ENCODE data around the gene HSPB1.

HSPB1 gene

DNA sequence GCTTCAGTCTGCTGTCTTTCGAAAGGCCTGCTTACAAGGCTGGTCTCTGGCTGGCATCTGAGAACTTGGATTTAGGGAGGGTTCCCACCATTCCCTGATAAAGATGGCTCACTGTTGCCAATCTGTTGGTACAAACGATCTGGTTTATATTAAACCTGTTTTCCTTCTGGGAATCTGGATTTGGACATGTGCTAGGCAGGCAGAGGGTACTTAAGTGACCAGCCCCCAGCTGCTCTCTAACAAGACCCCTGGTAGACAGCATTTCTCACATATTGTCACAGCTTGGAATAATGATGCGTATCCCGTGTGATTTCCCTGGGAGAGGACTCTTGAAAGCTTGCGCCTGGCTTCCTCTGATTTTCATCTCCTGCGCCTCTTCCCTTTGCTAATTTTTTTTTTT is 34.7 kb downstream of the HSPB1 start:
- no peak for DNase-seq

GRCh38 chr7:76338298-76339084 is 36.0 kb downstream of the HSPB1 start:
- DNase-seq = no peak

DNA sequence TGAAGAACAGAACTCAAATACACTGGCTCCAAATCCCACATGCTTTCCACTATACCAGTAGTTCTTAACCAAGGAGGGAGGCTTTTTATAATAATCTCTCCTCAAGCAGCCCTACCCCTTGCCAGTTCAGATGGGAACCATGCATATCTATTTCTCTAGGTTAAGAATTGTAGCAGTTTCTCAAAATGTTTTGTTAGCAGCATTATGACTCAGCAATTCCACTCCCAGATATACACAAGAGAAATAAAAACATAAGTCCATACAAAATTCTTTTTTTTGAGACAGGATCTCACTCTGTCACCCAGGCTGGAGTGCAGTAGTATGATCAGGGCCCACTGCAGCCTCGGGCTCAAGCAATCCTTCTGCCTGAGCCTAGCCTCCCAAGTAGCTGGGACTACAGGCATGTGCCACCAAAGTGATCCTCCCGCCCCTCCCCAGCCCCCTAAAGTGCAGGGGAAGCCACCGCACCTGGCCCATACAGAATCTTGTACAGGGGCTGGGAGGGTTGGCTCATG is 38.2 kb downstream of the HSPB1 start:
- no peak for DNase-seq

GRCh38 chr7:76342222-76342621 is 39.7 kb downstream of the HSPB1 start:
- no peak for DNase-seq

DNA sequence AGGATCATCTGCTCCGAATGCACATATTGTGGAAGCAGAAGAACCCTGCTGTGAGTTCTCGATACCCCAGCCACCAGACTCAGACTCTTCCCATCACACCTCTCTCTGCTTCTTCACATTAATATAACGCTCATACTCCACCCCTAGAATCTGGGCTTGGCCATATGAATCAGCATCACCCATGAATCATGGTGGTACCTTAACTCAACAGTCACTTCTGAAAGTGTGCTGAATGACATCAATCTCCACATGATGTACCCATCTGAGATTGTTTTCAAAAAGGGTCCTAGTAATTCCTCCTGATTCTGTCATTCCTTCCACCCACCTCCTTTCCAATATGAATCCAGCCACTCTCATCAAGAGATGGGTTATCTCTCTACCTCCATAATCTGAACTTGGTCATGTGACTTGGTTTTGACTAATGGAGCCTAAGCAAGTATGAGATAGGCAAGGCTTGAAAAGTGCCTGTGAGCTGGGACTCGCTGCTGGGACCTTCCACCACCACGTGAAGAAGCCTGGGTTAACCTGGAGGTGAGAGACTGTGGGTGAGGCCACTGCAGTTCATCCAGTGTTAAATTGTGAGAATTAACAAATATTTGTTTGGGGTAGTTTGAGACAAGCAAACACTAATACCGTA is 40.9 kb downstream of the HSPB1 start:
- no peak for DNase-seq

- no peak for DNase-seq
Measured at GRCh38 chr7:76343931-76344321, 41.5 kb downstream of the HSPB1 start.

DNA sequence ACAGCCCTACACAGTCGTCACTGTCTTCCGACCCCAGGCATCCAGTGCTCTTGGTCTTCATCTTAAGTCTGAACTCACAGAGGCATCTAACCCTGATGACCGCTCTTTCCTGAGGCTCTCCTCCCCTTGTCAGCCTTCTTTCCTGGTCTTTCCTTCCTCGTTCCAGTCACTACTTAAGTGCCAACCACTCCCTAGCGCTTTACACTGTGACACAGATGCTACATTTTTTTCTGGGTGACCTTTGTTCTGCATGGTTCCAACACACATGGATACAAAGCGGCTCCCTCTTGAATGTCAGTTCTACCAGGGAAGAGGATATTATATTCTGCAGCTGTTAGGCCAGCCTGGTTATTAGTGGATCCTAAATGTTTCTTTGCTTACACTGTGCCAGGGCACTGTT is 43.6 kb downstream of the HSPB1 start:
- DNase-seq = no peak

GRCh38 chr7:76346778-76347177 is 44.3 kb downstream of the HSPB1 start:
- DNase-seq = no peak

DNA sequence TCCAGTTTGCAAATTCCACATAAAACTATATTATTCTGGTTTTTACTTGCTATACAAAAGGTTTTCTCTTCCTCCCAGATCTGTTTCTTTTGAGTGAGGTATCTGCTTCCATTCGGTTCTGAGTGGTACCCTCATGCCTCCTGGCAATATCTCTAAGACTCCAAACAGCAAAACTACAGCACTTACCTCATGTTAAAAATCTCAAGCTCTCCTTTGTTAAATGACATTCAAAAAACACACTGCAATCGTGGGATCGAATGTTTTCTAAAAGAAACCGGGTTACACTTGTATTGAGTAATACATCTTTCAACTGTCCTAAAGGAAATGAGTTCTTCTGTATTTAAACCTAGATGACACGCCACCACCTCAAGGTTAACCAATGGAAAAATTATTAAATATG is 45.2 kb downstream of the HSPB1 start:
- no peak for DNase-seq

GRCh38 chr7:76349313-76349885 is 46.9 kb downstream of the HSPB1 start:
- DNase-seq = no peak

- DNase-seq = no peak
Measured at GRCh38 chr7:76351372-76351771, 48.9 kb downstream of the HSPB1 start.

DNA sequence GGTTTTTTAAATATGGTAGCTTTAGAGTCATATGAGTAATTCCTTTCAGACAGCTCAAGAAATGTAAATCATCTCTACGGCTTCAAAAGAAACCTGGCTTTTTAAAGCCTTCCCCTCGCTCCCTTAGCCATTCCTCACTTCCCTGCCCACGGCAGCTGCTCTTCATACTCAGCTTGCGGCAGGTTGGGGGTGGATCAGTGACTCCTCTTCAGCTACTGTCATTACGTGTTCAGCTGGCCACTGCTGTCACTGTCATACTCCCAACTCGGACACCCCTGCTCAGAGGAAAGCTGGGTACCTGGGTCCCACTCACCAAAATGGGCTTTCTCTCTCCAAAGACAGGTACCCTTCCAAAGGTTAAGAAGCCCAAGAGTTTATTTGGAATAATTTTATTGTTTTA is 49.7 kb downstream of the HSPB1 start:
- DNase-seq = no peak

DNA sequence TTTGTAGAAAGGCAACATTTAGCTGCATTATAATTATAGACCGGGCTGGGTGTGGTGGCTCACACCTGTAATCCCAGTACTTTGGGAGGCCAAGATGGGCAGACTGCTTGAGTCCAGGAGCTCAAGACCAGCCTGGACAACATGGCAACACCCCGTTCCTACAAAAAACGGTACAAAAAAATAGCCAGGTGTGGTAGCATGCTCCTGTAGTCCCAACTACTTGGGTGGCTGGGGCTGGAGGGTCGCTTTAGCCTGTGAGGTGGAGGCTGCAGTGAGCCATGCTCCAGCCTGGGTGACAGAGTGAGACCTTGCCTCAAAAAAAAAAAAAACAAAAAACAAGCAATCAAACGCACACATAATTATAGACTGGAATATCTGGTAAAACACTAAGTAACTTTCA is 51.3 kb downstream of the HSPB1 start:
- no peak for DNase-seq

Data from NCI-H510A (cell line).